ENCODE data around the gene CSH2.
A peak's percentile ranks its signal among the peaks of the same experiment; 100 is the strongest.
"Not testable (repeated sequence)": the region's sequence is repeated elsewhere in the genome, so short reads cannot be mapped to it uniquely, and the experiment has no call there.

Gene CSH2

GRCh38 chr17:63894821-63895220 lies 21.3 kb upstream of the CSH2 start:
- DNase-seq, result not testable (repeated sequence)

GRCh38 chr17:63894021-63894420 lies 20.5 kb upstream of the CSH2 start:
- DNase-seq, result not testable (repeated sequence)

- not testable (repeated sequence) for DNase-seq
Observed at GRCh38 chr17:63892316-63893037, 19.0 kb upstream of the CSH2 start.

GRCh38 chr17:63889026-63889848 lies 15.8 kb upstream of the CSH2 start:
- peak; percentile 48 for DNase-seq

- not testable (repeated sequence) for DNase-seq
Observed at GRCh38 chr17:63885119-63885518, 11.6 kb upstream of the CSH2 start.

GRCh38 chr17:63882626-63883126 lies 9.2 kb upstream of the CSH2 start:
- not testable (repeated sequence) for DNase-seq

GRCh38 chr17:63881935-63882601 lies 8.6 kb upstream of the CSH2 start, which contains the start of gene GH2:
Gene GH2 (minus strand): TSS chr17:63881944. CDS start chr17:63881801, 143 bp downstream.
- DNase-seq, result peak; percentile 70

- not testable (repeated sequence) for DNase-seq
Observed at GRCh38 chr17:63881337-63881736, 7.9 kb upstream of the CSH2 start.

GRCh38 chr17:63880706-63881105 lies 7.2 kb upstream of the CSH2 start:
- no peak for DNase-seq

- DNase-seq, result not testable (repeated sequence)
Observed at GRCh38 chr17:63878413-63878812, 4.9 kb upstream of the CSH2 start.

- DNase-seq, result not testable (repeated sequence)
Observed at GRCh38 chr17:63874693-63875092, 1.2 kb upstream of the CSH2 start.

- DNase-seq, result not testable (repeated sequence)
Observed at GRCh38 chr17:63874061-63874626, 667 bp upstream of the CSH2 start.

- DNase-seq, result not testable (repeated sequence)
Observed at GRCh38 chr17:63871646-63872365, 1.7 kb downstream of the CSH2 start.

GRCh38 chr17:63870292-63870665 lies 3.2 kb downstream of the CSH2 start:
- not testable (repeated sequence) for DNase-seq

GRCh38 chr17:63869491-63870291 lies 3.8 kb downstream of the CSH2 start:
- not testable (repeated sequence) for DNase-seq

GRCh38 chr17:63866625-63867024 lies 6.9 kb downstream of the CSH2 start:
- DNase-seq, result not testable (repeated sequence)

GRCh38 chr17:63859257-63859656 lies 14.2 kb downstream of the CSH2 start:
- no peak for DNase-seq

- not testable (repeated sequence) for DNase-seq
Observed at GRCh38 chr17:63856425-63856824, 17.1 kb downstream of the CSH2 start.

GRCh38 chr17:63855185-63855584 lies 18.3 kb downstream of the CSH2 start:
- no peak for DNase-seq

GRCh38 chr17:63854709-63855108 lies 18.8 kb downstream of the CSH2 start:
- no peak for DNase-seq

- DNase-seq, result no peak
Observed at GRCh38 chr17:63853260-63853659, 20.2 kb downstream of the CSH2 start.
